T-helper 1 cell (primary cell): ENCODE data around the gene TUBB4B.
"Not testable (repeated sequence)": the region's sequence is repeated elsewhere in the genome, so short reads cannot be mapped to it uniquely, and the experiment has no call there.

Experiments
- DNase-seq, 5 donors: peaks; one replicate each; pipeline ENCODE4 v3.0.0-alpha.2; 2012 to 2020

TUBB4B gene

DNA sequence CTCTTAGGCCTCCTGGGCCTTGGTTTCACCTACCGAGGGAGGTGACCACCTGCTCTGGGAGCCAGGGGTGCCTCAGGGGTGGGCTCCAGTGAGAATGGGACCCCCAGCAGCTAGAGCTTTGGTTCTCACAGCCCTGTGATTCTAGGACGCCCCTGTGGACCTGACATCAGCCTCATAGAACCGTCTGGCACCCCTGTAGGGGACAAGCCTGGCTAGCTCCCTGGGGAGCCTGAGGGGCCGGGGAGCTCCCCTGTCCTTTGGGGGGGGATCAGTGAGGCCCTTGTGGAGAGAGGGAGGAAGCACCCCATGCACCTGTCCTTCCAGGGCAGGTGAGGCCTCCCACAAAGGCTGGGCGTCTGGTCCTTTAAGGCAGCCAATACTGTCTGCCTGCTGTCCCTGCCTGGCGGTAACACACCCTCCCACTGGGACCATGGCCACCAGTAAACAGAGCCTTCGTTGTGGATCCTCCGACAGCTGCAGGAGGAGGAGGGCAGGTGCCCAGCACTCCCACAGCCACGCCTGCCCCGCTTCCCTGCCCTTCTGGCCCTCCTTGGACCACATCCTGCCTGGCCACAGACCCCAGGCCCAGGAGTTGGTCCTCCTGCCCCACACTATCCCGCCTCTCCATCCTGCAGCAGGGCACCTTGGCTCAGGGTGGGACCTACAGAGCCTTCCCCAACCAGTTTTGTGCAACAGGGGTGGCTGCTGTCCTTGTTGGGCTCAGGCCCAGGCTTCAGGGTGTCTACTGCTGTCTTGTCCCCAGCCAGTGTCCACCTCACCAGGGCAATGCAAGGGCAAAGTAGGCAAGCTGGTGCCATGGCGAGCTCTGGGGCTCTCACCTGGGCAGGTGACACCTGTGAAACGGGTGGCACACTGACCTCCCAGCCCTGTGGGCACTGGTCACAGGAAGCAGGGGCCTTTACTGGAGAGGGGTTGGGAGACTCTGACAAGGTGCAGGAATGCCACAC lies 3.0 kb upstream of the TUBB4B start:
- peak in 1 of 5 donors; percentile 1 for DNase-seq

DNA sequence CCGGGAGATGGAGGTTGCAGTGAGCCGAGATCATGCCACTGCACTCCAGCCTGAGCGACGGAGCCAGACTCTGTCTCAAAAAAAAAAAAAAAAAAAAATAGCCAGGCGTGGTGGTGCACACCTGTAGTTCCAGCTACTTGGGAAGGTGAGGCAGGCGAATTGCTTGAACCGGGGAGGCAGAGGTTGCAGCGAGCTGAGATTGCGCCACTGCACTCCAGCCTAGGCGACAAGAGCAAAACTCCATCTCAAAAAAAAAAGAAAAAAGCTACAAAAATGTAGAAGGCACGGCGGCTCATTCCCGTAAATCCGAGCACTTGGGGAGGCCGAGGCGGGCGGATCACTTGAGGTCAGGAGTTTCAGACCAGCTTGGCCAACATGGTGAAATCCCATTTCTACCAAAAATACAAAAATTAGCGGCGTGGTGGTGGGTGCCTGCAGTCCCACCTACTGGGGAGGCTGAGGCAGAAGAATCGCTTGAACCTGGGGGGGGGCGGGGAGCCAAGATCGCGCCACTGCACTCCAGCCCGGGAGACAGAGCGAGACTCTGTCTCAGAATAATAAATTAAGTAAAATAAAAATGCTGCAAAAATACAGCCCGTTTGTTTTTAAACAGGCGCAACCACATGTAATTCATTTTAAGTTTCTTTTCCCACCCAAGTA lies 1.4 kb upstream of the TUBB4B start:
- DNase-seq, result not testable (repeated sequence)

DNA sequence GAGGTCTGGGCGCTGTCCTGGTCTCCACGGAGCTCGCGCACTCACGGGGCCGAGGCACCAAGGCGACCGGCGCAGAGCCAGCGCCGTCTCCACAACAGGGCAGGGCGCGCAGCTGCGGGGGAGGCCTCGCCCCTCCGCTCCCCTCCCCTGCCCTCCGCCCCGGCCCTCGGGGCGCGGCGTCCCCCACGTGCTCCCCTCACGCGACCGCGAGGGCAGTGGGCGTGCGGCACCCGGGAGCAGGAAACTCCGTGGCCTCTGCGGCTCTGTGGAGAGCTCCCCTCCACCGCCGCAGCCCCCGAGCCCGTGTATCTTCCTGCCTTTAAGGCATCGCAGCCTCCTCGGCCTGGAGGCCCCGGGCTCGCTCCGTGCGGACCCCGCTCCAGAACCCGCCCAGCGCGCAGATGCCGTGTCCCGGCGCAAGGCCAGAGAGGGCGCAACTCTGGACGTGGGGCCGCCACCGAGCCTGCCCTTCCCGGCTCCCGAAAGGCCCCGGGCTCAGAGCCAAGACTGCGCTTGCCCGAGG lies 708 bp upstream of the TUBB4B start:
- DNase-seq, result peak; percentile 50 to 70 (median 59)

DNA sequence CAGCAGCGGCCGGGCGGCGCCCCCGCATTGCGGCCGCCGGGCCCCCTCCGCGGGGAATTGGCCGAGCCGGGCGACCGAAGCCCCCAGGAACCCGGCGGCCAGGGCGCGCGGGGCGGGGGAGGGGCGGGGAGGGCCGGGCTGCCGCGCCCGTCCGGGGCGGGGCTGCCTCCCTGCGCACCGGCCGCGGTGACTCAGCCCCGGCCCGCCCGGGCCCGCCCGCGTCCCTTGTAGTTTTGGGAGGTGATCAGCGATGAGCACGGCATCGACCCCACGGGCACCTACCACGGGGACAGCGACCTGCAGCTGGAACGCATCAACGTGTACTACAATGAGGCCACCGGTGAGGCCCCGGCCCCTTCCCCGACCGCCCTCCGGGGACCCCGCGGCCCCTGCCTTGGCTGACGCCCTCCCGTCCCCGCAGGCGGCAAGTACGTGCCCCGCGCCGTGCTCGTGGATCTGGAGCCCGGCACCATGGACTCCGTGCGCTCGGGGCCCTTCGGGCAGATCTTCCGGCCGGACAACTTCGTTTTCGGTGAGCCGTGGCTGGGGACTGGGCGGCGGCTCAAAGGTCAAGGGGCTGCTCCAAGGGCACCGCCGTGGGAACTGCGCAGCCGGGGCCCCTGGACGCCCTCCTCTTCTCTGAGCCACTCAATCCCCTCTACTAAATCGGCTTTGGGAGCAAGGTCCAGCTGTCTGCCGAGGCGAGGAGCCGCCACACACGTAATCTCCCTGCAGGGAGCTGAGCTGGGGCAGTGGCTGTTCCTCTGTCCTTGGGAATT lies 592 bp downstream of the TUBB4B start:
- DNase-seq, result peak; percentile 45 to 69 (median 55)

DNA sequence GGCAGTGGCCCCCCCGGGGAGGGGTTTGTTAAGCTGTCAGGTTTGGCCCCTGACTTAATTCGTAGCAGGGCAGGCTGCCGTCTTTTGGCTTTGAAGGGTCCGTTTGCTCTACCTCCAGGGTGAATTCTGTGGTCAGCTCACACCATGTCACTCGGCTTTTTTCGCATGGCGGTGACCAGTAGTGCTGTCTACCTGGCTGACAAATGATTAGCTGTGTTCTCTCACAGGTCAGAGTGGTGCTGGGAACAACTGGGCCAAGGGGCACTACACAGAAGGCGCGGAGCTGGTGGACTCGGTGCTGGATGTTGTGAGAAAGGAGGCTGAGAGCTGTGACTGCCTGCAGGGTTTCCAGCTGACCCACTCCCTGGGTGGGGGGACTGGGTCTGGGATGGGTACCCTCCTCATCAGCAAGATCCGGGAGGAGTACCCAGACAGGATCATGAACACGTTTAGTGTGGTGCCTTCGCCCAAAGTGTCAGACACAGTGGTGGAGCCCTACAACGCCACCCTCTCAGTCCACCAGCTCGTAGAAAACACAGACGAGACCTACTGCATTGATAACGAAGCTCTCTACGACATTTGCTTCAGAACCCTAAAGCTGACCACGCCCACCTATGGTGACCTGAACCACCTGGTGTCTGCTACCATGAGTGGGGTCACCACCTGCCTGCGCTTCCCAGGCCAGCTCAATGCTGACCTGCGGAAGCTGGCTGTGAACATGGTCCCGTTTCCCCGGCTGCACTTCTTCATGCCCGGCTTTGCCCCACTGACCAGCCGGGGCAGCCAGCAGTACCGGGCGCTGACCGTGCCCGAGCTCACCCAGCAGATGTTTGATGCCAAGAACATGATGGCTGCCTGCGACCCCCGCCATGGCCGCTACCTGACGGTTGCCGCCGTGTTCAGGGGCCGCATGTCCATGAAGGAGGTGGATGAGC lies 1.4 kb downstream of the TUBB4B start:
- DNase-seq, result no peak

DNA sequence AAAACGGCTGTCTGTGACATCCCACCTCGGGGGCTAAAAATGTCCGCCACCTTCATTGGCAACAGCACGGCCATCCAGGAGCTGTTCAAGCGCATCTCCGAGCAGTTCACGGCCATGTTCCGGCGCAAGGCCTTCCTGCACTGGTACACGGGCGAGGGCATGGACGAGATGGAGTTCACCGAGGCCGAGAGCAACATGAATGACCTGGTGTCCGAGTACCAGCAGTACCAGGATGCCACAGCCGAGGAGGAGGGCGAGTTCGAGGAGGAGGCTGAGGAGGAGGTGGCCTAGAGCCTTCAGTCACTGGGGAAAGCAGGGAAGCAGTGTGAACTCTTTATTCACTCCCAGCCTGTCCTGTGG lies 2.2 kb downstream of the TUBB4B start:
- not testable (repeated sequence) for DNase-seq

DNA sequence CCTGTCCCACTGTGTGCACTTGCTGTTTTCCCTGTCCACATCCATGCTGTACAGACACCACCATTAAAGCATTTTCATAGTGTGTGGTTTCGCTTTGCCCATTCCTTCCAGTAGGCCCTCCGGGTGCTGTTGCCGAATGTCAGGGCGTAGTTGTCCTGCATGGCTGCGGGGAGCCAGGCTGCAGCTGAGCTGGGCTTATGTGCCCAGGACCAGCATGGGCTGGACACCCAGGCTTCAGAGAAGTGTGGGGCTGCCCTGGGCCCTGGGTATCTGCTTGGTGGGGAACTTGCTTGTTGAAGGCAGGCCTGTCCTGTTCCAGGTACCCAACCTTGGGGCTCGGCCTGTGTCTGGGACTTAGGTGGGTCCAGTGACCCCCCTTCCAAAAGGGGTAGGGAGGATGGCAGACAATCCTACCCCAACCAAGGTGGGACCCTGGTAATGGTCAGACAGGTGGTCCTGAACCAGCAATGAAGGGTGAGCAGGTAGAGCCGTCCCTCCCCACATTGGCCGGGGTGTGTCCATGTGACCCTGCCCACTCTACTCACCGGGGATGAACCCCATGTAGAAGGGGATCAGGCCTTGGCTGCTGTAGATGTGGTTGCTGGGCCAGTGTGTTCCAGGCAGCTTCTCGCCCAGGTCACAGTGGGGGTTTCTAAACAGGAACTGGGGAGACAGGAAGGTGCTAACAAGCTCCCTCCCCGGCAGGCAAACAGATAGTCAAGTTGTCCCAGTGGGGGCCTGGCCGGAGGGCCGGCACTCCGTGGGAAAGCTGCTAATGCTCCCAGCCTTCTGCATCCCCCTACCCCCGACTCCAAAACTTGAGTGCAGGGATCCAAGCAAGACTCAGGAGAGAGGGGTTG lies 2.8 kb downstream of the TUBB4B start:
- DNase-seq, result peak in 1 of 5 donors; percentile 26

DNA sequence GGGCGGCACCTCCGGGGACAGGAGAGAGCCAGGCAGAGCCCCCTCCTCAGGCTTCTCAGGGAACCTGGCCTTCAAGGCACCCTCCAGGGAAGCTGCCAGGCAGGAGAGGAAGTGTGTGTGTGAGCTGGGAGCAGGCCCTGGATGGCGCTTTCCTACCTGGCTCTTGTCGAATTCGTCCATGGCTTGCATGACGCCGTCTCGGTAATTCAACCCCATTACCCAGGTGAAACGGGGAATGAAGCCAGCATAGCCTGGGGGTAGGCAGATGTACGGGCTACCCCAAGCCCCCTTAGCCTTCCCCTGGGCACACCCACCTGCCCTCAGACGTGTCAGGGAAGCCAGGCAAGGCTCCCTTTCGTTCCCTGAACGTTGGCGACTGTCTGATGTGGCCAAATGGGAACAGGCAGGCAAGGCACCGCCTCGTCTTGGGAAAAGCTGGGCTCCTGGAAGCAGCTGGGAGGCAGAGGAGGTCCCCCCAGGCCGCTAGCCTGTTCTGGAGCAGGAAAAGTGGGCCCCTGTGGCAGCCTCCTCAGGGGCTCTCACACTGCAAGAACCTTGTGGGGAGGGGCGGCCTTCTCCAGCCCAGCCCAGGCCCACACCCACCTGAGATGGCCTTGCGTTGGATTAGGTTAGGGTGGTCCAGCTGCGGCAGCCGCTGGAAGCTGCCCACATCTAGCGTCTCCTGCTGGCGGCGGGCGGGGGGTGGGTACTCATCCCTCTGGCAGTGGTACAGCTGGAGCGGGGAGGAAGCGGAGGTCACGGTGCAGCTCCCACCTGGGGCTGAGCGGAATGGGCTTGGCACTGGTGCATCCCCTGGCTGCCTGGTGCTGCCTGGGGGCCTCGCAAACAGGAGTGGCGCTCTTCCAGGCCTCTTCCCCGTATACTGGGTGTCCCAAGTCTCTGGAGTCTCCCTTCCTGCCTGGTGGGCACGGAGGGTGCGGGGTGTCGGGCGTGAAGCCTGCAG lies 3.7 kb downstream of the TUBB4B start:
- no peak for DNase-seq

DNA sequence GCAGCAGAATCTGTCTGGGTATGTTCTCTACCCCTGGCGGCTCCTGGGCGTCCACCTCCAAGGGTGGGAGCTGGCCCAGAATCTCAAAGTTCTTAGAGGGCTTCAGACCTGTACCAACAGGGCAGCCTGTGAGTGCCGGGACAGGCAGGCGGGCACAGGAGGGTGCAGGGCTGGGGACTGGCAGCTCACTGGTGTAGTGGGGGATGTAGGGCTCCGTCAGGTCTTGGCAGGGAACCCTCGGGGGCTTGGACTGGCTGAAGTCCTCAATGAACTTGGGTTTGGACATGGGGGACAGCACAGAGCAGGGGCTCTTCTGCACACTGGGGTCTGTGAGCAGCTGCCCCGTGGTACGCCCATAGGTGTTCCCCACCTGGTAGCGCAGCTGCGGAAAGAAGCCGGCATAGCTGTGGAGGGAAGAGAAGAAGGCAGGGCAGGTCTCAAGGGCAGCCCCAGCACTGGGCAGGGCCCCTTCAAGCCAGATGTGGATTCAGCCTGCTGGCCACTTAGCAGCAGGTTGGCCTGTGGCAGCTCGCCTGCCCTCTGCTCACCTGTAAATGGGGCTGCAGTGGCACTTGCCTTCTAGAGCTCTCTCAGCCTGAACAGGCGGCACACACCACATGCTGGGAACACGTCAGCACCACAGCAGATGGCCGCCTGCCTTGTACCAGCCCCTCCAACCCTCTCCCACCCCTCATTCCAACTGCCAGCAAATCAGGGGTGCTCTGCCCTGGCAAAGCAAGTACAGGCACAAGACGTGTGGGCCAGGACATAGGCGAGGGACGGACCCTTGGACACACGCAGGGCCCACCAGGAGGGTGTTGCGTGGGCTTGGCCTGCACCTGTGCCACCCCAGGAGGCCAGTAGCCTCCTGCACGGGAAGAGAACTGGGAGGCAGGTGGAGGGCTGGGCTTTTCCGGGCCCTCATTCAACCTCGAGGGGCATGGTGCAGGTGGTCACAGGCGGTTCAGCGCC lies 4.6 kb downstream of the TUBB4B start:
- DNase-seq, result no peak

DNA sequence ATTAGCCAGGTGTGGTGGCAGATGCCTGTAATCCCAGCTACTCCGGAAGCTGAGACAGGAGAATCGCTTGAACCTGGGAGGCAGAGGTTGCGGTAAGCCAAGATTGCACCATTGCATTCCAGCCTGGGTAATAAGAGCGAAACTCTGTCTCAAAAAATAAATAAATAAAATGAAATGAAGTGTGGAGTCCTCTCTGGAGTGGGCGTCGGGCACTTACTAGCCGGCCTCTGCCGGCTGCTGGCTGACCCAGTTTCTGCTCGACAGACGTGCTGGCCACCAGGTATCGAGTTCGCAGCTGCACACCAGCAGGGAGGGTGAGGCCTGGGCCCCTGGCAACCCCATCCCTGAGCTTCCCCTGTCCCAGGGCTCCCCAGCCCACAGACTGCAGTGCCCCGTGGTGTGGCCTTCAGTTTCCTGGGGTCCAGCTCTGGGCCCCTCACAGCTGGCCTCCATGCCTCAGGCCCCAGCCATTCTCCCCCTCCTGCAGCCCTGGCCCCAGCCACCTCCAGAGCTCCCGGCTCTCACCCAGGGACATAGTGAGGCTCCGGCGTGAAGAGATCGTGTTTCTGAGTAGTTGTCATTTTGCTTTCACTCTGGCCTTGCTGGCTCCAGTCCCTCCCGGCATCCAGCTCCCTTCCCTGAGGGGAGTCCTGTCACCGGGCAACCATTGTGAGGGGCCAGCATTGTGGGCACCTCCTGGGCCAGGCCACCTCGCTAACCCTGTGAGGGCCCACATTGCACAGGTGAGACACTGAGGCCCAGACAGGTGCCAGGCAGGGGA lies 6.2 kb downstream of the TUBB4B start:
- no peak for DNase-seq

DNA sequence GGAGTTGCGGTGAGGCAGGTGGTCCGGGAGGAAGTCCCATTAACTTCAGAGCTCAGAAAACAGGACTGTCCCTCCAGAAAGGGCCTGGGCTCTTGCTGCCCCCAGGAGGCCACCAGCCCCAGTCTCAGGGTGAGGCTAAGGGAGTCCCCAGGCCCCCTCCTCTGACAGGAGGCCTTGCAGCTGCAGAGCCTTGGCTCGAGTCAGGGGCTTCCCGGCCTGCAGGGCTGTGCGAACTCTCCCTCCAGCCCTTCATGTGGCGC lies 6.8 kb downstream of the TUBB4B start:
- DNase-seq, result no peak

DNA sequence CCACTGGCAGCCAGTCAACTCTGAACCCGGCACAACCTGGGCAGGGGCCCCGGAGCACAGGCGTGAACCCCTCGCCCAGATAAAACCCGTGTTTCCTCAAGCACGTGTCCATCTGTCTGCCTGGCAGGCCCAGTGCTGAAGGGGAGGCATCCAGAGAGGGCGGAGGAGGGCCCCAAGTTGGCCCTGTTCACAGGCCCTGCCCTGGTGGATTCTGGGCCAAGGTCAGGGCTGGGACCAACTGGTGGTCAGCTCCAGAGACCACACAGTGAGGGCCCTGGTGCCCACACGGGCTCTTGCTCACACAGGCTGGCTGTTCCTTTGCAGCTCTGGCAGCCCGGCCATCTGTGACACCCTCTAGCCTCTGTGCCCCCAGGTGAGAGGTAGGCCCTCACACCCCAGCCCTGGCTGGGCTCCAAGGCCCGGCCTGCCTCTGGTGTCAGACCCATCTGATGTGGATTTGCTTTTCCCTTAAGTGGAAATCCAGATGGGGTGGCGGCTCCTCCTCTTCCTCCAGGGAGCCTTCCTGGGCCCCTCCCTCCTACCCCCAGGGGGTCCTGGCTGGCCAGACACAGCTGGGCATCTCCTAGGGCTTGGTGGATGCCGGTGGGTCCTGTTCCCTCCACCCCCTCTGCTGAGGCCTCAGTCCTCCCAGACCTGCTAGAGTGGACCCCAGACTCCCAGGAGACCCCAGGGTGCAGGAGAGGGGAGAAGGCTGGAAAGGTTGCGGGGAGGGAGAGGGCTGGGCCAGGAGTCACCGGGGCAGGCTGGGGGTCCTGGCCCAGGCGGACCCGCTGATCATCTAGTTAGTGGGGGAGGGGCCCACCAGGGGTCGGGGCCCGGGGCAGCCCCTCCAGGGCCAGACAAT lies 9.5 kb downstream of the TUBB4B start:
- DNase-seq, result no peak

DNA sequence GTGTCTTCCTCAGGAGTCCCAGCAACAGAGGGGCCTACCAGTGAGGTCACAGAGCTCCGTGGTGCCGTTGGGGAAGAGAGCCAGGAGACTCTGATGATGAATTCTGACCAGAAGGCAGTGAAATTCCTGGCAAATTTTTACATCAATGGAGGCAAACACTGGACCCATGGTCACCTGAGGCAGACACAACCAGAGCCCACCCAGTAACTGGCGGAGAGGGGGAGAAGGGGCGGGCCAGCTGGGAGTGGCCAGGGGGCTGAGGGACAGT lies 10.0 kb downstream of the TUBB4B start, which contains the start of gene STPG3:
Gene STPG3 (plus strand): TSS at position 93 of the 268 bp plus-strand sequence. CDS start 1 bp downstream, at position 94.
- DNase-seq, result no peak

DNA sequence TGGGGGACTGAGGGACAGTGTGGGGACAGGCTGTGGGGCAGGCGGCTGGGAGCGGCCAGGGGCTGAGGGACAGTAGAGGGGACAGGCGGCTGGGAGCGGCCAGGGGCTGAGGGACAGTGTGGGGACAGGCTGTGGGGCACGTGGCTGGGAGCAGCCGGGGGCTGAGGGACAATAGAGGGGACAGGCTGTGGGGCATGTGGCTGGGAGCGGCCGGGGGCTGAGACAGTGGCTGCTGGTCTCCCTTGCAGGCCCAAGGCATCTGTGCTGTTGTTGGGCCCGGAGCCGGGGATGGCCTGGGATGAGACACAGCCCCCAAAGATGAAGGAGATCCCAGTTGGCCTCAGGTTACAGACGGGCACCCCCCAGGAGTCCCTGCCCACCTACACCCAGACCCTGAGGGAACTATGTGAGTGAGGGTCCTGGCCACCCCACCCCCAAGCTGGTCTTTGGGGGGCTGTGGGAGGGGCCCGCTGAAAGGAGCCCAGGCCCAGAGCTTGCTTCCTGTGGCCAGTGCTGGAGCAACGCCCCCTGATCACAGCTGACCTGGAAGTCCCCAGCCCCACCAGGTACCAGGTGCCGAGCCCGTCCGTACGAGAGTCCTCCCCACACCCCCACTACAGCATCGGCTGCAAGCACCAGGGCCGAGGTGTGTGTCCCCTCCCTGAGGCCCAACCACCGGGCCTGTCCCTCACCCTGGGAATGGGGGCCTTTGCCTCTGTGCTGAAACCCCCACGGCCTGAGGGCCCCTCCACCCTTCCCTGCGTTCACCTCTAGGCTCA lies 10.6 kb downstream of the TUBB4B start:
- DNase-seq, result no peak

DNA sequence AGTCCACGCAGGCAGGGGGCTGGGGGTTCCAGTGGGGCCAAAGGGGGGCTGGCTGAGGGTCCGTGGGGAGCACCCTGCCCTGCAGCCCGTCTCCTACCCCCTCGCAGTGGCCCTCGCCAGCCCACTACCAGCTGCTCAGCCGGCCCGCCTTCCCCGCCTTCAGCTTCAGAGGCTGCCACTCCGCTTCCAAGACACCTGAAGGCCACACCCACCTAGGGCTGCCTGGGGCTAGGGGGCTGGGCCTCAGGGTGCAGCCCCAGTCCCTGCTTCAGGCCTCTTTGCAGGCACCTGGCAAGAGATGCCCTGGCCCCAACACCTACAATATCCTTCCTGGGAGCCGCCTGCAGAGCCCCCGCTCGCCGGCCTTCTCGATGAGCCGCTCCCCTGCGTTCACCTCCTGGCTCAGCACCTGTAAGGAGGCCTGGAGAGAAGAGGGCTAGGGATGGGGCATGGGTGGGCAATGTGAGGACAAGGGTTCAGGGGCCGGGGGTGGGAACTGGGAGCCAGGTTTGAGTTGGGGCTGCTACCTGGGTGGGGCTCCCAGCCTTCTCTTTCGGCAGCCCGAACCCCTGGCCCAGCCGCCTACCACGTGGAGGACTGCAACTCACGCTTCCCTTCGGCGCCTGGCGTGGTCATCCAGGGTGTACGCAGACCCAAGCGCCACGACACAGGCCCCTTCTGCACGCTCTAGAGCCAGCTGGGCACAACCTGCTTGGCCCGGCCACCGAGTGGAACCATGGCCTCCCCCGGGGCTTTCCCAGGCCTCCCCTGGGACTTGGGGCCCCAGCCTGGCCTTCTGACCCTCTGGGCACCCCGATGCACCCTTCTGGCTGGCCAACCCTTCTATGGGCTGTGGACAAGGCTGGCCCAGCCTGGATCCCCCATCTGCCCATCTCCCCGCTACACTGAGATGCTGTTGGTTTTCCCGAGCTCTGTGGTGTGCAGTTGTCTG lies 11.7 kb downstream of the TUBB4B start:
- no peak for DNase-seq
